Parathyroid adenoma (tissue), 2 donors: Measurements from ENCODE around the gene COL20A1.

Source experiments
- H2AFZ ChIP-seq: fragments of 300-600 bp; sonication (generic); one replicate; pipeline ENCODE4 v1.7.0; 2017; ENCODE audit warnings: antibody characterized with exemption, mild to moderate bottlenecking
- H3K27ac ChIP-seq: fragments of 300-600 bp; sonication (generic); one replicate; pipeline ENCODE4 v1.7.0; 2017
- H3K27me3 ChIP-seq: fragments of 300-600 bp; sonication (generic); one replicate; pipeline ENCODE4 v1.7.0; 2017; ENCODE audit warnings: low read length; ENCODE audit not compliant: control insufficient read depth, insufficient read depth
- H3K36me3 ChIP-seq: fragments of 300-600 bp; sonication (generic); one replicate; pipeline ENCODE4 v1.7.0; 2017; ENCODE audit warnings: low read length; ENCODE audit not compliant: control insufficient read depth, insufficient read depth
- H3K4me1 ChIP-seq: fragments of 300-600 bp; sonication (generic); one replicate; pipeline ENCODE4 v1.7.0; 2017; ENCODE audit warnings: control low read depth
- H3K4me2 ChIP-seq: fragments of 300-600 bp; sonication (generic); one replicate; pipeline ENCODE4 v1.7.0; 2017; ENCODE audit warnings: low read length
- H3K4me3 ChIP-seq: fragments of 300-600 bp; sonication (generic); one replicate; pipeline ENCODE4 v1.7.0; 2017; ENCODE audit warnings: low read depth, low read length
- H3K79me2 ChIP-seq: fragments of 300-600 bp; sonication (generic); one replicate; pipeline ENCODE4 v1.7.0; 2017; ENCODE audit warnings: control low read depth
- H3K9ac ChIP-seq: fragments of 300-600 bp; sonication (generic); one replicate; pipeline ENCODE4 v1.7.0; 2017; ENCODE audit warnings: mild to moderate bottlenecking
- H3K9me3 ChIP-seq: fragments of 300-600 bp; sonication (generic); one replicate; pipeline ENCODE4 v1.7.0; 2017; ENCODE audit warnings: low read length; ENCODE audit not compliant: control insufficient read depth
- TF ChIP-seq, protein P1 (sequence below): fragments of 300-600 bp; sonication (generic); IDR thresholded peaks from one replicate; pipeline ENCODE4 v1.7.0; 2017; ENCODE audit warnings: antibody characterized with exemption, mild to moderate bottlenecking
- donor health status: primary hyperparathyroidism.

COL20A1 gene

DNA sequence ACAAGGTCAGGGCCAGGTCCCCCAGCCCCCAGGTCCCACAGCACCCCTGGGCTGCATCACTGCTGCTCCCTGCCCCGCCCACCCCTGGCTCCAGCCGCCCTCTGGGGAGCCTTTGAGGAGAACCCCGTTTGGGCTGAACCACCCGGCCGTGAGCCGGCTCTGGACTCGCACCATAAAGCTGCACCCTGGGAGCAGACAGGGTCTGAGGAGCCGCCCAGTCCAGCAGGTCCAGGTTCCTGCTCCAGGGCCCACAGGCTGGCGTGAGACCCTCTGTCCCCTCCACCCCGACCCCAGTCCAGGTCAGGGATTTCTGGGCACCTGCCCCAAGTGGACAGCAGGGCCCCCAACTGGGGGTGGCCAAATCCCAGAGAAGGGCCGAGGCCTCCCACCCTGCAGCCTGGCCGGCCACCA, 59.8 kb downstream of the COL20A1 start:
- H3K9me3 ChIP-seq: no peaks in the 10 kb centered on the region
- H3K79me2 ChIP-seq: peaks cover 56% of the 10 kb centered on the region
- H3K36me3 ChIP-seq: no peaks in the 10 kb centered on the region
- peaks cover 30% of the 10 kb centered on the region for H3K4me1 ChIP-seq
- no peaks in the 10 kb centered on the region for H3K27me3 ChIP-seq
- no peak overlapping the region for H2AFZ ChIP-seq
- no peak overlapping the region for H3K27ac ChIP-seq
- no peak overlapping the region for H3K9ac ChIP-seq
- H3K4me2 ChIP-seq: no peak overlapping the region
- TF ChIP-seq, protein P1, sequence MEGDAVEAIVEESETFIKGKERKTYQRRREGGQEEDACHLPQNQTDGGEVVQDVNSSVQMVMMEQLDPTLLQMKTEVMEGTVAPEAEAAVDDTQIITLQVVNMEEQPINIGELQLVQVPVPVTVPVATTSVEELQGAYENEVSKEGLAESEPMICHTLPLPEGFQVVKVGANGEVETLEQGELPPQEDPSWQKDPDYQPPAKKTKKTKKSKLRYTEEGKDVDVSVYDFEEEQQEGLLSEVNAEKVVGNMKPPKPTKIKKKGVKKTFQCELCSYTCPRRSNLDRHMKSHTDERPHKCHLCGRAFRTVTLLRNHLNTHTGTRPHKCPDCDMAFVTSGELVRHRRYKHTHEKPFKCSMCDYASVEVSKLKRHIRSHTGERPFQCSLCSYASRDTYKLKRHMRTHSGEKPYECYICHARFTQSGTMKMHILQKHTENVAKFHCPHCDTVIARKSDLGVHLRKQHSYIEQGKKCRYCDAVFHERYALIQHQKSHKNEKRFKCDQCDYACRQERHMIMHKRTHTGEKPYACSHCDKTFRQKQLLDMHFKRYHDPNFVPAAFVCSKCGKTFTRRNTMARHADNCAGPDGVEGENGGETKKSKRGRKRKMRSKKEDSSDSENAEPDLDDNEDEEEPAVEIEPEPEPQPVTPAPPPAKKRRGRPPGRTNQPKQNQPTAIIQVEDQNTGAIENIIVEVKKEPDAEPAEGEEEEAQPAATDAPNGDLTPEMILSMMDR: no peak
- H3K4me3 ChIP-seq: no peak overlapping the region

DNA sequence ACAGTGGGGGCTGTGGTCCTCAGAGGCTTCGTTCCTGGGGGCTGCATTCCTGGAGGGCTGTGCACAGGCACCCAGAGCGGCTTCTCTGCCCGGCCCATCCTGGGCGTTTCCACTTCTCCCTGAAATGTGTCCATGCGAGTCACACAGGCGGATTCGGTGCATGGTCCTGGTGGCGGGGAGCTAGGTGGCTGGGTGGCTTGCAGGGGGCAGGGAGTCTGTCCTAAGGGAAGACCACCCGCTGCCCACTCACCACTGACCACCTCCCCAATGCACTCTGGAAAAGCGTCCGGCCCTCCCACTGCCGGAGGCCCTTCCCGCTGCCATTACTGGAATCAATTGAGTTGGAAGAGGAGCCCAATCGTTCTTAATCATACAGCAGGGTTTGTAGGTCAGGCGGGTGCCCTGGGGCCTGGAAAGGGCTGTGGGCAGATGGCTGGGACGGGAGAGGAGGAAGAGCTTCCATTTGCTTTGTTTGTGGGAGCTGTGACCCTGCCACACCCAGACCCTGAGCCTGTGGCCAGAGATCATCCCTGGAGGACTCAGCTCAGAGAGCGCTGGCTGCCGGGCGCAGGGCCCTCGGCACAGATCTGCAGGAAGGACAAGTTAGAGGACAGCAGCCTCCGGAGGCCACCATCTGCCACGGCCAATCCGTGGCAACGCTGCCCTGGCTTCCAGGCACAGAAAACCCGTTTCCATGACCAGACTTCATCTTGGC, 61.8 kb downstream of the COL20A1 start:
- Histone ChIP-seq H3K27me3 (no peaks in the 10 kb centered on the region), H3K4me2 (no peak overlapping the region), H3K9me3 (no peaks in the 10 kb centered on the region), H3K27ac (no peak overlapping the region), H3K9ac (no peak overlapping the region), H3K4me1 (peaks cover 46% of the 10 kb centered on the region), H3K4me3 (no peak overlapping the region), H3K36me3 (no peaks in the 10 kb centered on the region), H3K79me2 (peaks cover 42% of the 10 kb centered on the region), H2AFZ (no peak overlapping the region)
- TF ChIP-seq, protein P1: no peak

DNA sequence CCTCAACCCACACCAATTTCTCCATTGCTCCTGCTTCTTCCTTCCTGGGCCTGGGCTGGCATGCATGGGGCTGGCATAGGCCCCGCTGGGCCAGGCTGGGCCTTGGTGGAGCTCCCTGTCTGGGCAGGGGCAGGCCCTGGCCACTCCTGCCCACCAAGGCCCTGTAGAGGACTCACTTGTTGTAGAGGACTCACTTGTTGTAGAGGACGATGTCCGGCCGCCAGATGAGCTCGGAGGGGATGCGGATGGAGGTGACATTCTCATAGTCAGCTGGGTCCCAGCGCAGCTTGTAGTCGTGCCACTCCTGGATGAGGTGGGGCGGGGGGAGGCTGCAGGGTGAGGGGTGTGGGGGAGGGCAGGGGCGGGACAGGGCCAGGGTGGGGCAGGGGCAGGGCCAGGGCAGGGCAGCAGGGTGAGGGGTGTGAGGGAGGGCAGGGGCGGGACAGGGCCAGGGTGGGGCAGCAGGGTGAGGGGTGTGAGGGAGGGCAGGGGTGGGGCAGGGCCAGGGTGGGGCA, 62.9 kb downstream of the COL20A1 start:
- no peak overlapping the region for H3K9ac ChIP-seq
- no peaks in the 10 kb centered on the region for H3K9me3 ChIP-seq
- H2AFZ ChIP-seq: no peak overlapping the region
- TF ChIP-seq, protein P1: no peak
- no peak overlapping the region for H3K4me2 ChIP-seq
- H3K4me1 ChIP-seq: peaks cover 46% of the 10 kb centered on the region
- no peaks in the 10 kb centered on the region for H3K27me3 ChIP-seq
- H3K27ac ChIP-seq: no peak overlapping the region
- H3K4me3 ChIP-seq: no peak overlapping the region
- no peaks in the 10 kb centered on the region for H3K36me3 ChIP-seq
- H3K79me2 ChIP-seq: peaks cover 35% of the 10 kb centered on the region

DNA sequence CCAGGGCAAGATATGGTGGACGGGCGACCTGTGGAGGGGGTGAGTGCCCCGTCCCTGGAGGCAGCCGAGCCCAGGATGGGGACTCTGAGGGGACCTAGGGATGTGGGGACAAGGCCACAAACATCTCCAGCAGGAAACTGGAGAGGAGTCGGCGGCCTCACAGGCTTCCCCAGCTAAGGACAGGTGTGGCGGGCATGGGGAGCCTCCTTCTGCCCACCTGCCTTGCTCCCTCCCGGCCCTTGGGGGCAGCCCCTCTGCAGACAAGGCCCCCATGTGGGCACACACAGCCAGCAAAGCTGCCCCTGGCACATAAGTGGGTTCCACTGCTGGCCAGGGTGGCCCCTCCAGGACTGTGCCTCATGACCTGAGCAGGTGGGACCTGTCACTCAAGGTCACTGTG, 63.5 kb downstream of the COL20A1 start:
- H3K4me2 ChIP-seq: no peak overlapping the region
- peak overlapping the region; percentile 92 for H3K27ac ChIP-seq
- peaks cover 46% of the 10 kb centered on the region for H3K4me1 ChIP-seq
- no peak overlapping the region for H2AFZ ChIP-seq
- H3K9me3 ChIP-seq: no peaks in the 10 kb centered on the region
- peaks cover 31% of the 10 kb centered on the region for H3K79me2 ChIP-seq
- TF ChIP-seq, protein P1: no peak
- no peak overlapping the region for H3K9ac ChIP-seq
- H3K4me3 ChIP-seq: no peak overlapping the region
- H3K27me3 ChIP-seq: no peaks in the 10 kb centered on the region
- H3K36me3 ChIP-seq: no peaks in the 10 kb centered on the region
